ENCODE measurements around the gene NAGLU. TPM values are rescaled to one million over a fixed set of nuclear protein-coding genes. Genes with fewer than 3 reads are reported as not detected.

Gene NAGLU
- total and polyA plus RNA-seq, 10 of the 15 experiments (the other 5 are each of a cell fraction or from before 2014, with no cell fraction given), result 0.23 to 27.5 (median 8.9) TPM

- TF ChIP-seq E2F8 (IDR thresholded peaks at IDR 0.05; ENCODE audit: low read depth, partially characterized antibody) (no peak), MTA3 (IDR thresholded peaks at IDR 0.05; ENCODE audit: borderline replicate concordance, low read length) (no peak), TAF1 (IDR thresholded peaks at IDR 0.05; ENCODE audit: borderline replicate concordance, low read depth, low read length) (0 out of 2 replicates have a peak, but pooled peaks have one; percentile 14), ASH2L (IDR thresholded peaks at IDR 0.05; ENCODE audit: borderline replicate concordance, low read depth) (no peak), SRF (IDR thresholded peaks at IDR 0.05; ENCODE audit: low read depth in 2 of 2, low read length in 2 of 2) (0 out of 4 replicates have a peak, but pooled peaks of 1 of the 2 experiments have one; percentile 18), MXI1 (IDR thresholded peaks at IDR 0.05; ENCODE audit: low read depth, low read length) (no peak), NR2F1 (conservative IDR thresholded peaks at IDR 0.05) (peak; percentile 40; the same call in 1 of the 2 replicates), PAX5 (IDR thresholded peaks at IDR 0.05; ENCODE audit: borderline replicate concordance, low read depth, low read length) (no peak), EZH2 (IDR thresholded peaks at IDR 0.05; ENCODE audit: borderline replicate concordance, control insufficient read depth, low read depth, low read length) (no peak), IKZF1 (conservative IDR thresholded peaks at IDR 0.05) (peak; percentile 42; the same call in 1 of the 2 replicates), CBX3 (IDR thresholded peaks at IDR 0.05; ENCODE audit: borderline replicate concordance, low read depth) (no peak), IKZF2 (IDR thresholded peaks at IDR 0.05) (0 out of 4 replicates have a peak, but pooled peaks of 1 of the 2 experiments have one; percentile 16), CHD1 (IDR thresholded peaks at IDR 0.05; ENCODE audit: low read depth, low read length) (no peak), HDGF (IDR thresholded peaks at IDR 0.05) (peak; percentile 72; the same call in 1 of the 2 replicates), NKRF (conservative IDR thresholded peaks at IDR 0.05) (0 out of 2 replicates have a peak, but pooled peaks have one; percentile 41), POLR2A (IDR thresholded peaks at IDR 0.05; ENCODE audit: low read depth, low read length) (peak; percentile 71; the same call in 1 of the 2 replicates)
Observed at GRCh38 chr17:42548070-42548837, 12.2 kb downstream of the NAGLU start (continued).

All from GM12878 (cell line).